ENCODE measurements around the gene CHRNA4.

Gene CHRNA4

DNA sequence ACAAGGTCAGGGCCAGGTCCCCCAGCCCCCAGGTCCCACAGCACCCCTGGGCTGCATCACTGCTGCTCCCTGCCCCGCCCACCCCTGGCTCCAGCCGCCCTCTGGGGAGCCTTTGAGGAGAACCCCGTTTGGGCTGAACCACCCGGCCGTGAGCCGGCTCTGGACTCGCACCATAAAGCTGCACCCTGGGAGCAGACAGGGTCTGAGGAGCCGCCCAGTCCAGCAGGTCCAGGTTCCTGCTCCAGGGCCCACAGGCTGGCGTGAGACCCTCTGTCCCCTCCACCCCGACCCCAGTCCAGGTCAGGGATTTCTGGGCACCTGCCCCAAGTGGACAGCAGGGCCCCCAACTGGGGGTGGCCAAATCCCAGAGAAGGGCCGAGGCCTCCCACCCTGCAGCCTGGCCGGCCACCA is 8.3 kb downstream of the CHRNA4 start:
- Histone ChIP-seq H3K36me3 (ENCODE audit: insufficient read depth, low read length) (no peaks in the 10 kb centered on the region), H2AFZ (ENCODE audit: low read length, unreplicated experiment) (no peak overlapping the region), H3K4me3 (ENCODE audit: low read depth, low read length) (no peak overlapping the region), H3K27me3 (ENCODE audit: insufficient read depth, low read length) (no peaks in the 10 kb centered on the region), H3K4me1 (ENCODE audit: control insufficient read depth, insufficient read depth, low read length, unreplicated experiment) (no peaks in the 10 kb centered on the region), H3K79me2 (ENCODE audit: control insufficient read depth, insufficient read depth, low read length, unreplicated experiment) (no peaks in the 10 kb centered on the region), H3K27ac (ENCODE audit: low read depth, low read length) (no peak overlapping the region)

DNA sequence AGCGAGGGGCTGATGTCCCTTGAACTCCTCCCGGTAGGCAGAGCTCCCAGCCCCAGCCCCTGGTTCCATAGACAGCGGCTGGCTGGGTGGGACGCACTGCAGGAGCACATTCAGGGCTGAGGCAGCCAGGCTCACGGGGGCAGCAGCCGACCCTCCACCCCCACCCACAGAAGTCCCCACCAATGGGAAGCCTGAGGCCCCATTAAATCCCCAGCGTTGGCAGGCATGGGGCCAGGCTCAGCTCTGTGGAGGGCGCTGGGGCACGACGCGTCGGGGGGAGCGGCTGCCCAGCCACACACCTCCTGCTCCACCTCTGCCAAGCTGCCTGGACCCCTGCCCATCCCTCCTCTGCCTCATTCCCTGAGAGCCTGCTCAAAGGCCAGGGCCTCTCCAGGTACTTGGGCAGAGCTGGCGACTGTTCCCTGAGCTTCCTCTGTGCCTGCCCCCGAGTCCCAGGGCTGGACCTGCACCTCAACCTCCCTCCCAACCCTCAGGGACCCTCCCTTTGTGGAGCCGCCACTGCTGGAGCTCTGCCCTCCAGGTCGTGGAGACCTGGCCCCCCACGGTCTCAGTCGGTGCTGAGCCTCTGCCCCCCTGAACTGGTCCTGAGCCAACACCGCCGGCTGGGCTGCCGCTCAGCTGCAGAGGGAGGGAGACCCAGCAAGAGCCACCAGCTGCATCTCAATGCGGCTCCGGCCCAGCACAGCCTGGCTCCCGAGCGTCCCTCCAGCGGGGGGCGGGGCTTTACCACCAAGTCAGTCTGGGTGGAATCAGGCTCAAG is 9.1 kb downstream of the CHRNA4 start:
- H3K36me3 ChIP-seq (ENCODE audit: insufficient read depth, low read length) = no peaks in the 10 kb centered on the region
- H3K4me3 ChIP-seq (ENCODE audit: low read depth, low read length) = no peak overlapping the region
- H3K79me2 ChIP-seq (ENCODE audit: control insufficient read depth, insufficient read depth, low read length, unreplicated experiment) = no peaks in the 10 kb centered on the region
- no peak overlapping the region for H2AFZ ChIP-seq (ENCODE audit: low read length, unreplicated experiment)
- H3K4me1 ChIP-seq (ENCODE audit: control insufficient read depth, insufficient read depth, low read length, unreplicated experiment) = no peaks in the 10 kb centered on the region
- no peaks in the 10 kb centered on the region for H3K27me3 ChIP-seq (ENCODE audit: insufficient read depth, low read length)
- no peak overlapping the region for H3K27ac ChIP-seq (ENCODE audit: low read depth, low read length)

DNA sequence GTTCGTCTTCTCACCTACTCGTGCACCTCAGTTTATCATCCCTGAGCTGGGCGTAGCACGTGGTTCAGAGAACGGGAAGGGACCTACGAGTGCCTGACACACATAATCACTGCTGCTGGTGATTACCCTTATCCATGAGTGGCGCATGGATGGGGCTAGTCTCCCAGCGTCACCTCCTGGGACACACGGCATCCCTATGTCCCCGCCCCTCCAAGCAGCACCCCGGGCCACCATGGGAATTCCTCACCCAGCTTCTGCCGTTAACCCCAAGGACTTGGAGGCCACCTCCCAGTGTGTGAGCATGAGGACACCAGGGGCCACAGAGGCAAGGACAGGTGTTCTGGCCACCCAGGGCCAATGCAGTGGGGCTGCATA is 9.8 kb downstream of the CHRNA4 start:
- no peak overlapping the region for H3K27ac ChIP-seq (ENCODE audit: low read depth, low read length)
- H3K4me1 ChIP-seq (ENCODE audit: control insufficient read depth, insufficient read depth, low read length, unreplicated experiment) = no peaks in the 10 kb centered on the region
- H3K4me3 ChIP-seq (ENCODE audit: low read depth, low read length) = no peak overlapping the region
- peaks cover under 1% of the 10 kb centered on the region; the same call in 1 of the 2 replicates for H3K27me3 ChIP-seq (ENCODE audit: insufficient read depth, low read length)
- H3K36me3 ChIP-seq (ENCODE audit: insufficient read depth, low read length) = no peaks in the 10 kb centered on the region
- H3K79me2 ChIP-seq (ENCODE audit: control insufficient read depth, insufficient read depth, low read length, unreplicated experiment) = no peaks in the 10 kb centered on the region
- no peak overlapping the region for H2AFZ ChIP-seq (ENCODE audit: low read length, unreplicated experiment)

DNA sequence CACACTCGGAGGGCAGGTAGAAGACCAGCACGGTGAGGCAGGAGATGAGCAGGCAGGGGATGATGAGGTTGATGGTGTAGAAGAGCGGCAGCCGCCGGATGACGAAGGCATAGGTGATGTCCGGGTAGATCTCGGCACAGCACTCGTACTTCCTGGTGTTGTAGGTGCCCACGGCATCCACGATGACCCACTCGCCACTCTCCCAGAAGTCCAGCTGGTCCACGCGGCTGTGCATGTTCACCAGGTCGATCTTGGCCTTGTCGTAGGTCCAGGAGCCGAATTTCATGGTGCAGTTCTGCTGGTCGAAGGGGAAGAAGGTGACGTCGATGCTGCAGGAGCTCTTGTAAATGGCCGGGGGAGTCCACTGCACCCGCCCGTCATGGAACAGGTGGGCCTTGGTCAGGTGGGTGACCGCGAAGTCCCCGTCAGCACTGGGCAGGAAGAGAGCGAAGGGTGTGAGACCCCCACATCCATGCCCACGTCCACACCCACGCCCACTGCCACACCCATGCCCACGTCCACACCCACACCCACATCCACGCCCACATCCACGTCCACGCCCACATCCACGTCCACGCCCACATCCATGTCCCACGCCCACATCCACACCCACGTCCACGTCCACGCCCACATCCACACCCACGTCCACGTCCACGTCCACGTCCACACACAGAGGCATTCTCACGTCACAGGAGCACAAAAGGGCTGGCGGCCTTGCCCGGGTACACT is 10.4 kb downstream of the CHRNA4 start:
- H3K79me2 ChIP-seq (ENCODE audit: control insufficient read depth, insufficient read depth, low read length, unreplicated experiment) = no peaks in the 10 kb centered on the region
- no peak overlapping the region for H2AFZ ChIP-seq (ENCODE audit: low read length, unreplicated experiment)
- H3K4me3 ChIP-seq (ENCODE audit: low read depth, low read length) = no peak overlapping the region
- H3K36me3 ChIP-seq (ENCODE audit: insufficient read depth, low read length) = no peaks in the 10 kb centered on the region
- no peak overlapping the region for H3K27ac ChIP-seq (ENCODE audit: low read depth, low read length)
- peaks cover 6% of the 10 kb centered on the region for H3K27me3 ChIP-seq (ENCODE audit: insufficient read depth, low read length)
- no peaks in the 10 kb centered on the region for H3K4me1 ChIP-seq (ENCODE audit: control insufficient read depth, insufficient read depth, low read length, unreplicated experiment)

DNA sequence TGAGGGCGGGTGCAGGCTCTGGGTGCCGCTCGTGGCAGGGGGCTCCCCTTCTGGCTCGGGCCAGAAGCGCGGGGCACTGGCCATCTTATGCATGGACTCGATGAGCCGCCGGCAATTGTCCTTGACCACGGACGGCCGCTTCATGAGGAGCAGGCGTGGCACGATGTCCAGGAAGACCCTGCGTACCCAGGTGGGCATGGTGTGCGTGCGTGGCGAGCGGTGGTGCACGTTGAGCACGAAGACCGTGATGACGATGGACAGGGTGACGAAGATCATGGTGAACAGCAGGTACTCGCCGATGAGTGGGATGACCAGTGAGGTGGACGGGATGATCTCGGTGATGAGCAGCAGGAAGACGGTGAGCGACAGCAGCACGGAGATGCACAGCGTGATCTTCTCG is 11.0 kb downstream of the CHRNA4 start:
- no peak overlapping the region for H3K4me3 ChIP-seq (ENCODE audit: low read depth, low read length)
- H3K79me2 ChIP-seq (ENCODE audit: control insufficient read depth, insufficient read depth, low read length, unreplicated experiment) = no peaks in the 10 kb centered on the region
- H3K4me1 ChIP-seq (ENCODE audit: control insufficient read depth, insufficient read depth, low read length, unreplicated experiment) = no peaks in the 10 kb centered on the region
- peaks cover 12% of the 10 kb centered on the region for H3K27me3 ChIP-seq (ENCODE audit: insufficient read depth, low read length)
- H3K27ac ChIP-seq (ENCODE audit: low read depth, low read length) = no peak overlapping the region
- no peak overlapping the region for H2AFZ ChIP-seq (ENCODE audit: low read length, unreplicated experiment)
- H3K36me3 ChIP-seq (ENCODE audit: insufficient read depth, low read length) = no peaks in the 10 kb centered on the region

DNA sequence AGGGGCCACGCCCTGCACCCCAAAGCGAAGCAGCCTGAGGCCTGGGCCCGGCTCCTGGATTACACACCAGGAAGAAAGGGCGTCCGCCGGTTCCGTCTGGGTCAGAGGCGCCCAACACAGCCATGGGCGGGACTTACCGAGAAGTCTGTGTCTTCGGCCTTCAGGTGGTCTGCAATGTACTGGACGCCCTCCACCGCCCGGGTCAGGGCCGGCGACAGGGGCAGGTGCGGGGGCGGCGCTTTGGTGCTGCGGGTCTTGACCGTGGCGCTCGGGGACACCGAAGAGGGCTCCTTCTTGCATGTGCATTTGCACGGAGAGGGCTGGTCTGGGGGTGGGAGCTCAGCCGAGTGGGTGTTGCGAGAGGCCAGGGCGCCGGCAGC is 11.6 kb downstream of the CHRNA4 start:
- H3K36me3 ChIP-seq (ENCODE audit: insufficient read depth, low read length) = no peaks in the 10 kb centered on the region
- H3K27ac ChIP-seq (ENCODE audit: low read depth, low read length) = no peak overlapping the region
- no peaks in the 10 kb centered on the region for H3K79me2 ChIP-seq (ENCODE audit: control insufficient read depth, insufficient read depth, low read length, unreplicated experiment)
- H3K4me1 ChIP-seq (ENCODE audit: control insufficient read depth, insufficient read depth, low read length, unreplicated experiment) = no peaks in the 10 kb centered on the region
- H3K4me3 ChIP-seq (ENCODE audit: low read depth, low read length) = no peak overlapping the region
- H3K27me3 ChIP-seq (ENCODE audit: insufficient read depth, low read length) = peaks cover 17% of the 10 kb centered on the region
- no peak overlapping the region for H2AFZ ChIP-seq (ENCODE audit: low read length, unreplicated experiment)

DNA sequence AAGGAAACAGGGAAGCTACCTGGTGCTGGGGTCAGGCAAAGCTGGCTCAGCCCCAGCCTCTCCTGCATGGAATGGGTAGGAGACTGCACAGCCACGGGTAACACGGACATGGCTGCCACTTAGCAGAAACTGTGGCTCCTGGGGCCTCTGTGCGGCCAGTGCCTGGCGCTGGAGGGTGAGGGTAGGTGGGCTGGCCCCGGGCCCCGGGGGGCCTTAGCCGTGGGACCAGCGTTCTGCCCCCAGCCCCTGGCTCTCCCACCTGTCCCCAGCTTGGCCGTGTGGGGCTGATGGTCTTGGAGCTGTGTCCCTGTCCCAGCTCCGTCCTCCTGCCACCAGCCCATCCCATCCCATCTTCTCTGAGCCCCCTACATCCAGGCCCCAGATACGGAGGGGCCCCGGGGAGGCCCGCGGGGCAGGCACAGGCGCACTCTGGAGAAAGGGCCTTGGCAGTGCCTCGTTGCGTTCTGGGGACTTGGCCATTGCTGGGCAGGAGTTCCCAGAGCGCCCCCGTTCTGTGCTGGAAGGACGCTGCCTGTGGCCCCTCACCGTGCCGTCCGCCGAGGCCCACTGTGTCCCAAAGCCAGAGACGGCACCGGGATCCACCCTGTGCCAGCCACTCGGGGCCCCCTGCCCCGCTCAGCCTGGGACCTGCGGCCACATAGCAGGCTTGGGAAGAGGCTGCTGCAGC is 12.2 kb downstream of the CHRNA4 start:
- Histone ChIP-seq H3K36me3 (ENCODE audit: insufficient read depth, low read length) (no peaks in the 10 kb centered on the region), H3K79me2 (ENCODE audit: control insufficient read depth, insufficient read depth, low read length, unreplicated experiment) (no peaks in the 10 kb centered on the region), H3K4me1 (ENCODE audit: control insufficient read depth, insufficient read depth, low read length, unreplicated experiment) (no peaks in the 10 kb centered on the region), H3K27me3 (ENCODE audit: insufficient read depth, low read length) (peaks cover 22% of the 10 kb centered on the region), H2AFZ (ENCODE audit: low read length, unreplicated experiment) (no peak overlapping the region), H3K4me3 (ENCODE audit: low read depth, low read length) (no peak overlapping the region), H3K27ac (ENCODE audit: low read depth, low read length) (no peak overlapping the region)

DNA sequence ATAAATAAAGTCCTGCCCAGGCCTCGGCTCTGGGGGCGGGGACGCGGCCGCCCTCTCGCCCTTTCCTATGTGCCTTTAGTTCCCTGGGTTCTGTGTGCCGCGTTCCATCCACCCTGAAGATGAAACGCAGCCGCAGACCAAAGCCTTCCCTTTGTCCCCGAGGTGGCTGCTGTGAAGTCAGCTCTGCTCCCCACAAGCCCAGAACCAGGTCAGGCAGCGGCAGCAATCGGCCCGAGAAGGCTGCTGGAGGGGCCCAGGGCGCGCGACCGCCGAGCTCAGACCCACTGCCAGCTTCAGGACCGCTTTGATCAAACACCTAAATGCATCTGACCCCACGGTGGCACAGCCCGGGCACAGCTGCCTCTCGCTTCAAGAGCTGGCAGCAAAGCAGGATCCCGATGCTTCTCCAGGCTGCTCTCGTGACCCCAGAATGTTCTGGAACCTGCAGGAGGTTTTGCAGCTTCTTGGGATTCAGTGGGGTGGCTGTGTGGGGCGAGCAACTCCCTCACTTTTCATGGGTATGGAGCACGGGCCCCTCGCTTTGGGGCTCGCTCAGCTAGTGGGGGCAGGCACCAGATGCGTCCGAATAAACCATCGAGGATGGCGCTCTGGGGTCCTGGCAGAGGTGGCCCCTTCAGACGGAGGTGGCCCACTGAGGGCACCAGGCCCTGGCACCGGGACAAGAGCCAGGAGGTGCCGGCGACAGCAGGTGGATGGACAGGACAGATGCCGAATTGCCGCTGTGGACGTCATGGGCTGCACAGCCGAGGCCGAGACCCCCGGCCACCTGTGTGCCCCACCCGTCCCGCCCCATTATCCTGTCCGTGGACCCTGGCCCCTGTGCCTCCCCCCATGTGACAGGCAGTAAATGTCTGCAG is 13.0 kb downstream of the CHRNA4 start:
- no peaks in the 10 kb centered on the region for H3K36me3 ChIP-seq (ENCODE audit: insufficient read depth, low read length)
- no peaks in the 10 kb centered on the region for H3K4me1 ChIP-seq (ENCODE audit: control insufficient read depth, insufficient read depth, low read length, unreplicated experiment)
- no peaks in the 10 kb centered on the region for H3K79me2 ChIP-seq (ENCODE audit: control insufficient read depth, insufficient read depth, low read length, unreplicated experiment)
- H3K4me3 ChIP-seq (ENCODE audit: low read depth, low read length) = no peak overlapping the region
- H3K27me3 ChIP-seq (ENCODE audit: insufficient read depth, low read length) = peaks cover 28% of the 10 kb centered on the region
- no peak overlapping the region for H2AFZ ChIP-seq (ENCODE audit: low read length, unreplicated experiment)
- H3K27ac ChIP-seq (ENCODE audit: low read depth, low read length) = no peak overlapping the region

DNA sequence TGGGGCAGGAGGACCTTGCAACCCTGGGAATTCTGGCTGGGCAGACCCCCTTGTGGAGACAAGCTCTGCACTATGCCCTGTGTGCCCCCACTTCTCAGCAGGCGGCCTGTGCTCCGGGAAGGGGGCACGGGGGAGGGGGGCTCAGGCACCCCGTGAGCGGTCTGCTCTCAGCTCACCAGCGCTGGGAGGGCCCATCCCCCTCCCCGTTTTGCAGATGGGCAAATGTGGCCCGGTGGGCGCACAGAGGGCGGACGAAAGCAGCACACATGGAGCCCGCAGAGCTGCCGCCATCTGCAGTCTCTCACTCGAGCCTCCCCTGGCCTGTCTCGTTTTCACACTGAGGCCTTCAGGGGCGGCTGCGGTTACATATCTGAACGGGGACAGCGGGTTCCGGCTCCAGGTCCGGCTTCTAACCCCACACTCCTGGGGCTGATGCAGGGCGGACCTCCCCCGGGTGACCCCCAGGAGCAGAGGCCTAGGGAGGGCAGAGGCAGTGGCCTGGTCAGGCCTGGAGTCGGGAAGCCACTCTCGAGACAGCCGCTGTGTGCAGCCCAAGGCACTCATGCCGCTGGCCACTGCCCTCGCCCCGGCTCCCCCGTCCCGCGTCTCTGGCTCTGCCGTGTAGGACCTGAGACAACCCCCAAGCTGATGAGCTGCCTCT is 13.9 kb downstream of the CHRNA4 start:
- no peaks in the 10 kb centered on the region for H3K79me2 ChIP-seq (ENCODE audit: control insufficient read depth, insufficient read depth, low read length, unreplicated experiment)
- no peaks in the 10 kb centered on the region for H3K36me3 ChIP-seq (ENCODE audit: insufficient read depth, low read length)
- H2AFZ ChIP-seq (ENCODE audit: low read length, unreplicated experiment) = no peak overlapping the region
- no peak overlapping the region for H3K4me3 ChIP-seq (ENCODE audit: low read depth, low read length)
- no peaks in the 10 kb centered on the region for H3K4me1 ChIP-seq (ENCODE audit: control insufficient read depth, insufficient read depth, low read length, unreplicated experiment)
- H3K27ac ChIP-seq (ENCODE audit: low read depth, low read length) = no peak overlapping the region
- peaks cover 29% of the 10 kb centered on the region for H3K27me3 ChIP-seq (ENCODE audit: insufficient read depth, low read length)
